Testis (tissue), 3 donors: ENCODE data around the gene GMDS. TPM values are rescaled to one million over a fixed set of nuclear protein-coding genes. Genes with fewer than 3 reads are reported as not detected.

Experiments
- DNase-seq: peaks from one replicate; pipeline ENCODE4 v3.0.0-alpha.2; 2019
- H3K27ac ChIP-seq, 2 donors: fragments of 200-600 bp; sonication (generic); one replicate each; pipeline ENCODE4 v1.5.1; 2019
- H3K27me3 ChIP-seq: fragments of 200-600 bp; sonication (generic); one replicate; pipeline ENCODE4 v1.5.1; 2019
- H3K36me3 ChIP-seq: fragments of 200-600 bp; sonication (generic); one replicate; pipeline ENCODE4 v1.5.1; 2017; ENCODE audit warnings: low read depth; ENCODE audit errors: missing control alignments
- H3K4me1 ChIP-seq: fragments of 200-600 bp; sonication (generic); one replicate; pipeline ENCODE4 v1.5.1; 2019
- H3K4me3 ChIP-seq, 2 donors: fragments of 200-600 bp; sonication (generic); one replicate each; pipeline ENCODE4 v1.5.1; 2017 to 2019
- H3K9me3 ChIP-seq: fragments of 200-600 bp; sonication (generic); one replicate; pipeline ENCODE4 v1.5.1; 2017
- POLR2A ChIP-seq: fragments of 450-650 bp; IDR thresholded peaks from one replicate; pipeline ENCODE4 v1.6.1; 2017; ENCODE audit warnings: antibody characterized with exemption, mild to moderate bottlenecking, moderate library complexity
- WGBS, 2 donors: methylation state at CpG; one replicate each; pipeline ENCODE4 v1.1.5; 2018; 5-methylcytosine and 5-hydroxymethylcytosine counted together
- intact Hi-C: fragments of 100-400 bp; cut with DNase I; formaldehyde crosslinking; loops from one replicate; pipeline ENCODE4 v1.15.1; 2023; ENCODE audit warnings: low total_unique reads
- polyA plus RNA-seq: library from polyadenylated mRNA; stranded (reverse); fragments of 350-450 nt; fragmentation: Illumina TruSeq; extraction: RNeasy Lipid Tissue Mini Kit (QIAGEN cat#74804); gene quantifications from one replicate; pipeline ENCODE4 v1.2.3, GENCODE V29; 2014; ENCODE audit warnings: low read depth, low replicate concordance; ENCODE audit not compliant: insufficient read depth
- total RNA-seq, 2 donors: library from RNA; depleted of rRNA; stranded (reverse); fragments of >200 nt; gene quantifications; one replicate each; pipeline ENCODE4 v1.2.3, GENCODE V29; 2016
- TF ChIP-seq, protein P1 (sequence below), 3 experiments: fragments of 450-650 bp in 2 of 3; fragments of 200-600 bp in 1 of 3; sonication (generic) in 1 of 3; IDR thresholded peaks; one replicate each; pipeline ENCODE4 v1.5.1; 2016 to 2019; ENCODE audit warnings: antibody characterized with exemption in 3 of 3, mild to moderate bottlenecking in 2 of 3, moderate library complexity in 1 of 3

GMDS gene
- total and polyA plus RNA-seq, 3 donors from 2014 or later, result 19.6 to 31.1 (median 22.2) TPM

DNA sequence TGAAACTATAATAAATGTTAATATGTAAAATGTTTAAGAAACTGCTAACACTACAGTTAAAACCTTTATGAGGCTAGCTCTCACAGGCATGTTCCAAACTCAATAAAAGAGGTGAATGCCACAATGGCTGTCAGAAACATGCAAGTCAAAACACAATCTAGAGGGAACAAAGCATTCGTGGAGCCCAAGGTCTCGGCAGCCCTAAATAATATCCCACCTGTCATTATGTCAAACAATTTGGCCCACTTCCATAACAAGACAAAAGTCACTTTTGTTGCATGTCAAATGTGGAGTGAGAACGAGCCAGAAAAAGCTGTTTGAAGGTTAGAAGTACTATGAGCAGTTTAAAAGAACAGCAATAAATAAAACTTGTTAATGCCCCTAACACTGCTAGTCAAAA is 181.9 kb downstream of the GMDS start:
- intact Hi-C loops, result no loop called here
- no peak overlapping the region for H3K27ac ChIP-seq
- H3K27me3 ChIP-seq, result no peaks in the 10 kb centered on the region
- H3K4me1 ChIP-seq, result no peaks in the 10 kb centered on the region
- H3K4me3 ChIP-seq, result no peak overlapping the region
- no peaks in the 10 kb centered on the region for H3K36me3 ChIP-seq
- no peaks in the 10 kb centered on the region for H3K9me3 ChIP-seq
- WGBS, 2 donors, result 51 to 66% methylated on average over 3 of the region's 3 CpGs
- no peak for DNase-seq
- TF ChIP-seq POLR2A, result no peak
- TF ChIP-seq, protein P1, sequence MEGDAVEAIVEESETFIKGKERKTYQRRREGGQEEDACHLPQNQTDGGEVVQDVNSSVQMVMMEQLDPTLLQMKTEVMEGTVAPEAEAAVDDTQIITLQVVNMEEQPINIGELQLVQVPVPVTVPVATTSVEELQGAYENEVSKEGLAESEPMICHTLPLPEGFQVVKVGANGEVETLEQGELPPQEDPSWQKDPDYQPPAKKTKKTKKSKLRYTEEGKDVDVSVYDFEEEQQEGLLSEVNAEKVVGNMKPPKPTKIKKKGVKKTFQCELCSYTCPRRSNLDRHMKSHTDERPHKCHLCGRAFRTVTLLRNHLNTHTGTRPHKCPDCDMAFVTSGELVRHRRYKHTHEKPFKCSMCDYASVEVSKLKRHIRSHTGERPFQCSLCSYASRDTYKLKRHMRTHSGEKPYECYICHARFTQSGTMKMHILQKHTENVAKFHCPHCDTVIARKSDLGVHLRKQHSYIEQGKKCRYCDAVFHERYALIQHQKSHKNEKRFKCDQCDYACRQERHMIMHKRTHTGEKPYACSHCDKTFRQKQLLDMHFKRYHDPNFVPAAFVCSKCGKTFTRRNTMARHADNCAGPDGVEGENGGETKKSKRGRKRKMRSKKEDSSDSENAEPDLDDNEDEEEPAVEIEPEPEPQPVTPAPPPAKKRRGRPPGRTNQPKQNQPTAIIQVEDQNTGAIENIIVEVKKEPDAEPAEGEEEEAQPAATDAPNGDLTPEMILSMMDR (IDR thresholded peaks at IDR 0.05), result no peak

DNA sequence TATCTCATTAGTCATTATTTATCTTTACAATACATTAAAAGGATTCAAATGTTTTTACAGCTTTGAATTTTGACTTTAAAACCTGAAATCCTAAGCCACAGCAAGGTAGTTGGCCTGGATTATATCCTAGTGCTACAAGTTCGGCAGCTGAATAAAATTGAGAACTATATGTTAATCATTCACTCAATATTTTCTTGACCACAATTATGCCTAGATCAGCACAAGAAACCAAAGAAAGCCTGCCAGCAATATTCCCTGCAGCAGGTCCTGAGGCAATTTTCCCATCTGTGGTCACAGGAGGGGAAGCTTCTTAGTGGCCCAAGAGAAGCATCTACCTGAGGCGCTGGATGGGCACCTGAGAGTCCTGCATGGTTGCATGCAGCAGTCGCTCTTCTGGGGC is 183.5 kb downstream of the GMDS start:
- Histone ChIP-seq H3K27ac (no peak overlapping the region), H3K4me1 (no peaks in the 10 kb centered on the region), H3K36me3 (no peaks in the 10 kb centered on the region), H3K4me3 (no peak overlapping the region), H3K9me3 (no peaks in the 10 kb centered on the region), H3K27me3 (no peaks in the 10 kb centered on the region)
- no peak for DNase-seq
- WGBS, 2 donors, result 92 to 94% methylated on average over 3 of the region's 3 CpGs
- no peak for TF ChIP-seq POLR2A
- TF ChIP-seq, protein P1 (IDR thresholded peaks at IDR 0.05), result no peak
- intact Hi-C loops, result no loop called here

DNA sequence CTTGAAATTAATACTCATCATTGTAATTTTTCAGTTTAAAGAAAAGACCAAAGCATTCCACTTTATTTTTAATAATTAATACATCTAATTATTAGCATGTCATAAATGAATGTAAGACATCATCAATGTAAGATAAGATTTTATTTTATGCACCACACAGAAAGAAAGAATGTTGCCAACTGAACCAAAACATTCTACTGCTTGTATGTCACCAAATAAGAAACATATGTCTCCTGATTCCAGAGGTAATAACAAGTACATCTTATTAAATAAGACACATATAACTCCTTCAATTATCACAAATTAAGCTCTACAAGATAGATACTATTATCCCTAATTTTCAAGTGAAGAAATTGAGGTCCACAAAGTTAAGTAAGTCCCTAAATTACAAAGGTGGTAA is 189.5 kb downstream of the GMDS start:
- Histone ChIP-seq H3K36me3 (no peaks in the 10 kb centered on the region), H3K4me3 (no peak overlapping the region), H3K27ac (no peak overlapping the region), H3K27me3 (no peaks in the 10 kb centered on the region), H3K9me3 (no peaks in the 10 kb centered on the region), H3K4me1 (no peaks in the 10 kb centered on the region)
- DNase-seq, result no peak
- intact Hi-C loops, result no loop called here
- TF ChIP-seq, protein P1 (IDR thresholded peaks at IDR 0.05), result no peak
- TF ChIP-seq POLR2A, result no peak

DNA sequence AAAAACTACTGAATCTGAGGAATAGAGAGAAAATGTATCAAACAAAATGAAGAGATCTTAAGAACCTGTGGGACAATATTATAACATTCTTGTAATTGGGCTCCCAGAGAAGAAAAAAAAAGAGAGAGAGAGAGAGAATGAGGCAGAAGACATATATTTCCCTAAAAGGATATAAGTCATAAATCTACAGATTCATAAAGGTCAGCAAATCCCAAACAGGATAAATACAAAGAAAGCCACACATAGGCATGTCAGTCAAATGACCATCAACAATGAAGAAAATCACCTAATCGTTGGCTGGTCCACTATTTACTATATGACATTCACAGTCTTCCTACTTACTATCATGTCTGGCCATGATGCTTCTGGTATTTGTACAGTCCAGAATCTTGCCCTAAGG is 190.3 kb downstream of the GMDS start:
- Histone ChIP-seq H3K4me1 (no peaks in the 10 kb centered on the region), H3K36me3 (no peaks in the 10 kb centered on the region), H3K27ac (no peak overlapping the region), H3K9me3 (no peaks in the 10 kb centered on the region), H3K4me3 (no peak overlapping the region), H3K27me3 (no peaks in the 10 kb centered on the region)
- DNase-seq, result no peak
- TF ChIP-seq, protein P1 (IDR thresholded peaks at IDR 0.05), result no peak
- TF ChIP-seq POLR2A, result no peak
- 97 to 100% methylated on average over 1 of the region's 1 CpG for whole genome bisulfite sequencing, 2 donors
- intact Hi-C loops, result no loop called here

DNA sequence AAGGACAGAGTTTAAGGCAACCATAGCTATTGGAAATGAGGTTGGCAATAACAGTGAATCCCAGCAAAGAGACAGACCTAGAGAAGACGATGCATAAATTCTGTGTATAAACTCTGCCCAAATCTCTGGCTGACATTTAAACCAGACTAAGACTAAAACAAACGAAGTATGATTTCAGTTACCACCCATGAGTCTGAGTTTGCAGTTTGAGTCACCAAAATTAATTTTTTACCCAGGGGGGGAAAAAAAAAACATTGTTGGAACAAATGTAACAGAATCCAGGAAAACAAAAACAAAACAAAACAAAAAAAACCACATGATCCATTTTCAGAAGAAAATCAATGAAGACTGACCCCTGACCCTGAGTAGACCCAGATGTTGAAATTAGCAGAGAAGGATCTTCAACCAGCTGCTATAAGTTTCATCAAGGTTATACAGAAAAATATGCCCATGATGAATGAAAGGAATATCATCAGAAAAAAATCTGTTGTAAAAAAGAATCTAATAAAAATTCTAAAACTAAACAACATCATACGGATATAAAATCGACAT is 190.8 kb downstream of the GMDS start:
- DNase-seq, result no peak
- H3K36me3 ChIP-seq, result no peaks in the 10 kb centered on the region
- WGBS, 2 donors, result 86 to 92% methylated on average over 4 of the region's 4 CpGs
- H3K4me1 ChIP-seq, result no peaks in the 10 kb centered on the region
- TF ChIP-seq, protein P1 (IDR thresholded peaks at IDR 0.05), result no peak
- no peak overlapping the region for H3K27ac ChIP-seq
- intact Hi-C loops, result no loop called here
- H3K27me3 ChIP-seq, result no peaks in the 10 kb centered on the region
- no peak overlapping the region for H3K4me3 ChIP-seq
- no peaks in the 10 kb centered on the region for H3K9me3 ChIP-seq
